Effector memory CD8-positive, alpha-beta T cell (primary cell): ENCODE results near the gene RAB28.

Experiments used
- ATAC-seq: fragments of 150-1000 bp; cut with Tn5 transposase; replicated peaks from 2 replicates; pipeline ENCODE4 v1.10.0; 2021; ENCODE audit warnings: mild to moderate bottlenecking, moderate library complexity
- DNase-seq, 3 experiments: peaks; one replicate each; pipeline ENCODE4 v3.0.0; 2021
- H3K27ac Mint-ChIP-seq, 2 donors: one replicate each; pipeline ENCODE4 v1.8.0; 2022; ENCODE audit warnings: mild to moderate bottlenecking in 2 of 2, mixed read lengths in 2 of 2, moderate library complexity in 2 of 2
- H3K27me3 Mint-ChIP-seq, 2 donors: one replicate each; pipeline ENCODE4 v1.8.0; 2022; ENCODE audit warnings: mixed read lengths in 2 of 2
- H3K36me3 Mint-ChIP-seq: one replicate; pipeline ENCODE4 v1.8.0; 2022; ENCODE audit warnings: mild to moderate bottlenecking, moderate library complexity, mixed read lengths; ENCODE audit not compliant: insufficient read depth
- H3K4me1 Mint-ChIP-seq, 2 donors: one replicate each; pipeline ENCODE4 v1.8.0; 2022; ENCODE audit warnings: low read depth in 2 of 2, mixed read lengths in 2 of 2
- H3K4me3 Mint-ChIP-seq, 2 donors: one replicate each; pipeline ENCODE4 v1.8.0; 2022; ENCODE audit warnings: mild to moderate bottlenecking in 2 of 2, mixed read lengths in 2 of 2, moderate library complexity in 2 of 2
- H3K9me3 Mint-ChIP-seq, 2 donors: one replicate each; pipeline ENCODE4 v1.8.0; 2022; ENCODE audit warnings: mixed read lengths in 2 of 2

The RAB28 gene

DNA sequence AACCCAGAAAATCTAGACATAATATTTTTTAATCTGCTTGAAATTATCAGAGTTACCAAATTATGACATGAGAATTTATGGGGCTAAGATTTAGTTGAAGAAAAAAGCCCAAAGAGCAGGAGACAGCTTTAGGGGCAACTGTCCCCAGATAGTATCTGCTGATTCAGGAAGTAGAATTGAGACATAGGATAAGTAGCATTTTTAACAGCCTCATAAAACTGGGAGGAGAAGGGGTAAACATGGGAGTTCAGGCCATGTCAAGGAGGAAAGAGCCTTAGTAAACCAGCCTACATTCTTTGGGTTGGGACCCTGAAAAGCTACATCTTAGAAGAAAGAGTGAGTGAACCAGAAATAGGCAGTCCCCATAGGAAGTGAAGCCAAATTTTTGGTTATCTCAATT, 9.7 kb upstream of the RAB28 start:
- peaks cover 45 to 51% of the 10 kb centered on the region in 2 donors for H3K27me3 Mint-ChIP-seq
- no peak for DNase-seq
- no peaks in the 10 kb centered on the region for H3K9me3 Mint-ChIP-seq
- H3K27ac Mint-ChIP-seq: no peak overlapping the region
- no peaks in the 10 kb centered on the region for H3K4me1 Mint-ChIP-seq
- ATAC-seq: no peak
- H3K36me3 Mint-ChIP-seq: no peaks in the 10 kb centered on the region
- H3K4me3 Mint-ChIP-seq: no peak overlapping the region

DNA sequence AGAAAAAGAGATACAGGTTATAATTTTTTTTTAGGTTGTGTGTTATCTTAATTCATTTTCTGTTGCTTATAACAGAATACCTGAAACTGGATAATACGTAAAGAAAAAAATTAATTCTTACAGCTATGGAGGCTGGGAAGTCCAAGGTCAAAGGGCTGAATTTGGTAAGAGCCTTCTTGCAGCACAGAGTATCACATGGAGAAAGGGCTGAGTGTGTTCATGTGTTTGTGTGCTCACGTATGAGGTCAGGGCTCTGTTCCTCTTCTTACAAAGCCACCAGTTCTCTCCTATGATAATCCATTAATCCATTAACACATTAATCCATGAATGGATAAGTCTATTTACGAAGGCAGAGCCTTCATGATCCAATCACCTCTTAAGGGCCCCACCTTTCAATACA, 8.6 kb upstream of the RAB28 start:
- Mint-ChIP-seq H3K27me3 (peaks cover 51 to 62% of the 10 kb centered on the region in 2 donors), H3K36me3 (no peaks in the 10 kb centered on the region), H3K9me3 (no peaks in the 10 kb centered on the region), H3K4me1 (no peaks in the 10 kb centered on the region), H3K4me3 (no peak overlapping the region), H3K27ac (no peak overlapping the region)
- DNase-seq (no peak), ATAC-seq (no peak)

DNA sequence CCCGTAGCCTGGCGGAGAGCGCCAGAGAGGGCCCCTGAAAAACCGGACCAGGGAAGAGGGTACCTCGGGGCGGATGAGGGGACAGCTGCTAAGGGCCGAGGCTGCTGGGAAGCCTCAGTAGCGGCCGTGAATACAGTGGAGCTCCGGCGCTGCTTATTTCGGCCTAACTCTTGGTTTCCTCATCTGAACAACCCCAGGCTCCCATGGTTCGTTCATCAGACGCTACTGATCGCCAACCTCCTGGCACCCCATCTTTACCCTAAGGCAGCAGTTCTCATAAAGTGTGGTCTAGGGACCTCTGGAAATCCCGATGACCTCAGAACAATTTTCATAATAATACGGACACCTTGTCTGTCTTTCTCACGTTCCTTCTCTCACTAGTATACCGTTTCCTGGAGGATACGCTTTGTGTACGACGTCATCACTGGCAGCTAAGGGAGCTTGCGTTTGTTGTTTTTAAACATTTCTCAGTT, 645 bp upstream of the RAB28 start:
- H3K9me3 Mint-ChIP-seq: no peaks in the 10 kb centered on the region
- no peak for DNase-seq

GRCh38 chr4:13483768-13484121, 395 bp downstream of the RAB28 start:
- DNase-seq (peak in 1 of 3 experiments; percentile 8), ATAC-seq (peak; percentile 1)
- Mint-ChIP-seq H3K4me3 (peak overlapping the region; percentile 84 to 85), H3K27me3 (peaks cover 11 to 14% of the 10 kb centered on the region in 2 donors), H3K36me3 (peaks cover 18% of the 10 kb centered on the region), H3K27ac (peak overlapping the region; percentile 99 to 100), H3K9me3 (no peaks in the 10 kb centered on the region), H3K4me1 (peaks cover 13 to 25% of the 10 kb centered on the region in 2 donors)

More for the DNA sequence above, 645 bp upstream of the RAB28 start:
- H3K4me3 Mint-ChIP-seq: peak overlapping the region; percentile 84 to 85
- peaks cover 20 to 25% of the 10 kb centered on the region in 2 donors for H3K27me3 Mint-ChIP-seq
- ATAC-seq: peak; percentile 49
- H3K4me1 Mint-ChIP-seq: peaks cover 13 to 25% of the 10 kb centered on the region in 2 donors
- peaks cover 18% of the 10 kb centered on the region for H3K36me3 Mint-ChIP-seq
- H3K27ac Mint-ChIP-seq: peak overlapping the region; percentile 99 to 100

- no peak for DNase-seq
- Mint-ChIP-seq H3K27ac (peak overlapping the region; percentile 99 to 100), H3K9me3 (no peaks in the 10 kb centered on the region), H3K4me1 (peaks cover 13 to 25% of the 10 kb centered on the region in 2 donors), H3K4me3 (peak overlapping the region; percentile 84 to 85), H3K27me3 (peaks cover 6 to 9% of the 10 kb centered on the region in 2 donors), H3K36me3 (peaks cover 18% of the 10 kb centered on the region)
- ATAC-seq: no peak
Measured at GRCh38 chr4:13483136-13483767, 888 bp downstream of the RAB28 start.

GRCh38 chr4:13481569-13481968, 2.6 kb downstream of the RAB28 start:
- Mint-ChIP-seq H3K36me3 (peaks cover 18% of the 10 kb centered on the region), H3K4me1 (peaks cover 13 to 25% of the 10 kb centered on the region in 2 donors), H3K4me3 (no peak overlapping the region), H3K27me3 (no peaks in the 10 kb centered on the region), H3K27ac (no peak overlapping the region), H3K9me3 (no peaks in the 10 kb centered on the region)
- no peak for DNase-seq
- no peak for ATAC-seq

- peaks cover 9 to 24% of the 10 kb centered on the region in 2 donors for H3K4me1 Mint-ChIP-seq
- H3K4me3 Mint-ChIP-seq: no peak overlapping the region
- H3K36me3 Mint-ChIP-seq: peaks cover 11% of the 10 kb centered on the region
- no peak for DNase-seq
- ATAC-seq: no peak
- no peaks in the 10 kb centered on the region for H3K9me3 Mint-ChIP-seq
- H3K27me3 Mint-ChIP-seq: no peaks in the 10 kb centered on the region
- no peak overlapping the region for H3K27ac Mint-ChIP-seq
Measured at GRCh38 chr4:13478707-13479106, 5.4 kb downstream of the RAB28 start.

DNA sequence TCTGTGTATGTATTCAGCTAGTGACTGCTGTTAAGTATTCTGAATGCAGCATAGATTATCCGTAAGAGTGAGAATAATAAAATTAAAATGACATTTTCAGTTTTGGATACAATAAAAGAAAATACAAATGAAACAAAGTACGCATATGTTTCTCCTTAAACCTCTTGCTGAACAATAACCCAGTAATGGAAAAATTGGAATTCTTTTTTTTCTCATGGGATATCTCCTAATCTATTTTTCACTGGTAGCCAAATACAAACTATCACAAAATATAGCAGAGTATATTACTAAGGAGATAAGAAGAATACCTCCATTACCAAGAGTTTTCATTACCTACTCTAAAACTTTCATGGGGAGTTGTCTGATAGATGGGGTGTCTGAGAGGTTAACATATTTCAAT, 6.0 kb downstream of the RAB28 start:
- ATAC-seq (no peak), DNase-seq (no peak)
- H3K27me3 Mint-ChIP-seq: no peaks in the 10 kb centered on the region
- H3K4me3 Mint-ChIP-seq: no peak overlapping the region
- H3K36me3 Mint-ChIP-seq: peaks cover 9% of the 10 kb centered on the region
- no peak overlapping the region for H3K27ac Mint-ChIP-seq
- no peaks in the 10 kb centered on the region for H3K9me3 Mint-ChIP-seq
- H3K4me1 Mint-ChIP-seq: peaks cover 6 to 18% of the 10 kb centered on the region in 2 donors

GRCh38 chr4:13476915-13477314, 7.2 kb downstream of the RAB28 start:
- no peak for DNase-seq
- Mint-ChIP-seq H3K4me1 (peaks cover 3 to 10% of the 10 kb centered on the region in 2 donors), H3K9me3 (no peaks in the 10 kb centered on the region), H3K27ac (no peak overlapping the region), H3K36me3 (peaks cover 9% of the 10 kb centered on the region), H3K27me3 (no peaks in the 10 kb centered on the region), H3K4me3 (no peak overlapping the region)
- ATAC-seq: no peak

DNA sequence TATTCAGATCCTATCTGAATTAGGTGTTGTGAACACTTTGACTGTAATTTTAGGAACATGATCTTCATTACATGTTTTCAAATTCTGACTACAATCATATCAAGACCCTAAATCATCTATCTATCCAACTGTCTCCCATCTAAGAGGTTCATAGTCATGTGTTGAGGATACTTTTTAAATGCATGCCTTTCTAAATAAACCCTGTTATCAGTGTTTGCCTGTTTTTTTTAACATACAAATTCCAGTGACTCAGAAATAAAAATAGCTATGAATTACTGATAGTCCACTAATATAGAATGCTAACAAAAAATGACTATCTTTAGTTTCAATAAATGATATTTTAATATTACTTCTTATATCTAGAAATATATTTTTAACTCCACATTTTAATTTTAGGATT, 8.0 kb downstream of the RAB28 start:
- H3K9me3 Mint-ChIP-seq: no peaks in the 10 kb centered on the region
- ATAC-seq (no peak), DNase-seq (no peak)
- H3K36me3 Mint-ChIP-seq: peaks cover 6% of the 10 kb centered on the region
- peaks cover 1 to 4% of the 10 kb centered on the region in 2 donors for H3K4me1 Mint-ChIP-seq
- no peaks in the 10 kb centered on the region for H3K27me3 Mint-ChIP-seq
- H3K27ac Mint-ChIP-seq: no peak overlapping the region
- no peak overlapping the region for H3K4me3 Mint-ChIP-seq

DNA sequence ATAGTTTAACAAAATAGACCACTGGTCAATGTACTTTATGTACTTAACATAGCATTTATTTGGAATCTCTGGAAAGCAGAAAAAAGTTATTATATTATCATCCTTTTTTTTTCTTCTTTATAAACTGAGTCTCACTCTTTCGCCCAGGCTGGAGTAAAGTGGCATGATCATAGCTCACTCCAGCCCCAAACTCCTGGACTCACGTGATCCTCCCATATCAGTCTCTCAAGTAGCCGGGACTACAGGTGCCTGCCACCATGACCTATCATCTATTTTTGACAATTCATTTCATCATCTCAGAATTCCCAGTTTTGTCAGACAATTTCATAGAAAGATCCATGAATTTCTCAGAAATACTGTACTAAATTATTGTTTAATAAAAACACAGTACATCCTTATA, 12.7 kb downstream of the RAB28 start:
- H3K4me3 Mint-ChIP-seq: no peak overlapping the region
- H3K9me3 Mint-ChIP-seq: no peaks in the 10 kb centered on the region
- no peak overlapping the region for H3K27ac Mint-ChIP-seq
- H3K4me1 Mint-ChIP-seq: peaks cover 1 to 26% of the 10 kb centered on the region in 2 donors
- ATAC-seq: no peak
- DNase-seq: no peak
- peaks cover 6% of the 10 kb centered on the region for H3K36me3 Mint-ChIP-seq
- no peaks in the 10 kb centered on the region for H3K27me3 Mint-ChIP-seq

DNA sequence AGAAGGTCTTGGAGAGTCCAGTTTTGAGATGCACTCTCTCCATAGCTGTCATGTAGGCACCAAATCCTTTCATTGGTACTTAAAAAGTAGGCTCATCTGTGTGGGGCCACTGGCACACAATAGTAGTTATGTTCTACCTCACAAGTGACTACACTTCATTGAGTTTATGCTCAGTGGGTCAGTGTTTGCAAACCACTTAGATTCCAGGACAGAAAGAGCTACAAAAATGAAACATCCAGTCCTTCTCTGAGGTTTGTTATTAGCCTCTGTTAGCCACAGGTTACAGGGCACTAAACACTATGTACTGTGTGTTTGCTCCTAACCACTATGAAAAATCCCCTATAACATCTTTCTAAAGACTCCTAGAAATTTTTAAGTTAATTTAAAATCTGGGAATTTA, 13.8 kb downstream of the RAB28 start:
- no peak for DNase-seq
- Mint-ChIP-seq H3K36me3 (peaks cover 6% of the 10 kb centered on the region), H3K27ac (no peak overlapping the region), H3K27me3 (no peaks in the 10 kb centered on the region), H3K4me1 (peaks cover 4 to 36% of the 10 kb centered on the region in 2 donors), H3K9me3 (no peaks in the 10 kb centered on the region), H3K4me3 (no peak overlapping the region)
- ATAC-seq: no peak

DNA sequence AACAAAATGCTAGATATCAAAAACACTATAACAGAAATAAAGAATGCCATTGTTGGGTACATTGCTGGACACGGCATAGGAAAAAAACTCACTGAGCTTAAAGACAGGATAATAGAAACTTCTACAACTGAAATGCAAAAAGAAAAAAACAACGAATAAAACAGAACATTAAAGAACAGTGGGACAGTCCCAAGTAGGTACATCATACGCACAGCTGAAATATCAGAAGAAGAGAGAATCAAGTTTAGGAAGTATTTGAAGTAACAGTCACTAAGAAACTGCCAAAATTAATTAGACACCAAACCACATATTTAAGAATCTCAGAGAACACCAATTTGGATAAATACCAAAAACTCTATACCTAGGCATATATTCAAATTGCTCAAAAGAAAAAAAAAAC, 19.2 kb downstream of the RAB28 start:
- Mint-ChIP-seq H3K9me3 (no peaks in the 10 kb centered on the region), H3K36me3 (no peaks in the 10 kb centered on the region), H3K4me3 (no peak overlapping the region), H3K4me1 (peaks cover 6 to 45% of the 10 kb centered on the region in 2 donors), H3K27ac (no peak overlapping the region), H3K27me3 (no peaks in the 10 kb centered on the region)
- no peak for DNase-seq
- no peak for ATAC-seq

GRCh38 chr4:13464543-13464942, 19.6 kb downstream of the RAB28 start:
- Mint-ChIP-seq H3K4me3 (no peak overlapping the region), H3K4me1 (peaks cover 6 to 45% of the 10 kb centered on the region in 2 donors), H3K9me3 (no peaks in the 10 kb centered on the region), H3K27ac (no peak overlapping the region), H3K27me3 (no peaks in the 10 kb centered on the region), H3K36me3 (no peaks in the 10 kb centered on the region)
- ATAC-seq: no peak
- DNase-seq: no peak
